ENCODE data around the gene HIVEP3. TPM values are rescaled to one million over a fixed set of nuclear protein-coding genes. Genes with fewer than 3 reads are reported as not detected.

Gene HIVEP3
- total RNA-seq, 1 donor, result 1.8 TPM

DNA sequence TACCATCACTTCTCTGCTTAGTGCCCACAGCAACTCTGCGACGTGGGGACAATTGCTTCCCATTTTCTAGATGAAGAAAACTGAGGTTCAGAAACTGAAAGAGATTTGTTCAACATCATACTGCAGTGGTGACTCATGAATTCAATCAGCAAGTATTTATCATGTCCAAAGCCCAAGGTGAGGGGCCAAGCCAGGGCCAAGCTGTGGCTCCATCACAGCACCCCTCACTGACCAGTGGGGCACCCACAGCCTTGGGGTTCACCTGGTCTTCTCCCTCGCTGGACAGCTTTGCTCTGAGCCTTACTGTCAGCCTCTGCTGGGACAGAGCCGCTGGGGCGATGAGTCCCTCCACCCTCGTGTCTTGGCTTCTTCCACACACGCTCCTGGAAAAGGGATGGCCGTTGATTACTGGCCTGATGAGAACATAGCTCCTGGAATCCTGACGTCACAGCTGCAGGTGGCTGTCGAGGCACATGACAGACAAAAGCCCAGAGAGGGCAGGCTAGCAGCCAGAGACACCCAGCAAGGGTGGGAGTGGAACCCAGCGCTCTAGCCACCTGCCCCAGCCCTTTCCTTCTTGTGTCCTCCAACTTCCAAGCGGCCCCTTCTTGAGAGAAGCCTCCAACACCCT lies 440.5 kb downstream of the HIVEP3 start:
- Histone ChIP-seq H3K36me3 (ENCODE audit: insufficient read depth, low read length) (no peaks in the 10 kb centered on the region), H3K27me3 (ENCODE audit: insufficient read depth, low read length) (no peaks in the 10 kb centered on the region), H3K4me2 (ENCODE audit: insufficient read depth, low read length) (no peak overlapping the region), H3K4me3 (ENCODE audit: insufficient read depth, low read length) (no peak overlapping the region), H3K9me3 (ENCODE audit: low read depth, low read length) (no peaks in the 10 kb centered on the region), H2AFZ (ENCODE audit: low read length) (no peak overlapping the region), H3K79me2 (ENCODE audit: insufficient read depth, low read length) (no peaks in the 10 kb centered on the region), H3K4me1 (ENCODE audit: insufficient read depth, low read length) (peaks cover 13% of the 10 kb centered on the region), H4K20me1 (ENCODE audit: insufficient read depth, low read length) (peaks cover 4% of the 10 kb centered on the region), H3K27ac (ENCODE audit: low read depth, low read length) (no peak overlapping the region)
- peak; percentile 75 for DNase-seq (ENCODE audit: insufficient read length, low spot score, missing footprints)
- TF ChIP-seq, protein P1, sequence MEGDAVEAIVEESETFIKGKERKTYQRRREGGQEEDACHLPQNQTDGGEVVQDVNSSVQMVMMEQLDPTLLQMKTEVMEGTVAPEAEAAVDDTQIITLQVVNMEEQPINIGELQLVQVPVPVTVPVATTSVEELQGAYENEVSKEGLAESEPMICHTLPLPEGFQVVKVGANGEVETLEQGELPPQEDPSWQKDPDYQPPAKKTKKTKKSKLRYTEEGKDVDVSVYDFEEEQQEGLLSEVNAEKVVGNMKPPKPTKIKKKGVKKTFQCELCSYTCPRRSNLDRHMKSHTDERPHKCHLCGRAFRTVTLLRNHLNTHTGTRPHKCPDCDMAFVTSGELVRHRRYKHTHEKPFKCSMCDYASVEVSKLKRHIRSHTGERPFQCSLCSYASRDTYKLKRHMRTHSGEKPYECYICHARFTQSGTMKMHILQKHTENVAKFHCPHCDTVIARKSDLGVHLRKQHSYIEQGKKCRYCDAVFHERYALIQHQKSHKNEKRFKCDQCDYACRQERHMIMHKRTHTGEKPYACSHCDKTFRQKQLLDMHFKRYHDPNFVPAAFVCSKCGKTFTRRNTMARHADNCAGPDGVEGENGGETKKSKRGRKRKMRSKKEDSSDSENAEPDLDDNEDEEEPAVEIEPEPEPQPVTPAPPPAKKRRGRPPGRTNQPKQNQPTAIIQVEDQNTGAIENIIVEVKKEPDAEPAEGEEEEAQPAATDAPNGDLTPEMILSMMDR (IDR thresholded peaks at IDR 0.05; ENCODE audit: extremely low read depth, low read depth, low read length), result no peak

DNA sequence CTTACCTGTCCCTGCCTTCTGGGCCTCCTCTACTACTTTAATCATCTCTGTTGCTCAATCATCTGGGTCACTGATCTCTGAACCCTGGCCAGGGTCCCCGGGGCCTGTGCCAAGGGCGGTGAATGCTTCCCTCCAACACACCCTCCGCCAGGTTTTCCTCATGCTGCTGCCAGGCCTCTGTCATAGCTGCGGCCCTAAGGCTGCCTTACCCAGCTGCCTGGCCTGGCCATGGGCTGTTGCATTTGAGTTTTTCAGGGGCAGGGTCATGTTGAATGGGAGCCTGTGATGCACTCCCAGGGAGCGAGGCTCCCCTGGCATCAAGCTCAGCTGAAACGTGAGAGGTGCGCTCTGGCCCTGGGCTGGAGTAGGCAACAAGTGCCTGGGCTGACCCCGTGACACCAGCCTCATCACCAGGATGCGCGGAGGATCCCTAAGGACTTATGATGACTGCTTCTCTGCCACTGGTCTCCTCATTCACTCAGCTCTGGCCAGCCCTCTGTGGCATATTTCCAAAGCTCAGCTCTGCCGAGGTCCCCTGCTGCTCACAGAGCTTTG lies 441.8 kb downstream of the HIVEP3 start:
- Histone ChIP-seq H3K79me2 (ENCODE audit: insufficient read depth, low read length) (no peaks in the 10 kb centered on the region), H2AFZ (ENCODE audit: low read length) (no peak overlapping the region), H3K36me3 (ENCODE audit: insufficient read depth, low read length) (no peaks in the 10 kb centered on the region), H3K27me3 (ENCODE audit: insufficient read depth, low read length) (no peaks in the 10 kb centered on the region), H4K20me1 (ENCODE audit: insufficient read depth, low read length) (peaks cover 4% of the 10 kb centered on the region), H3K4me3 (ENCODE audit: insufficient read depth, low read length) (no peak overlapping the region), H3K4me1 (ENCODE audit: insufficient read depth, low read length) (peaks cover 13% of the 10 kb centered on the region), H3K27ac (ENCODE audit: low read depth, low read length) (no peak overlapping the region), H3K4me2 (ENCODE audit: insufficient read depth, low read length) (no peak overlapping the region), H3K9me3 (ENCODE audit: low read depth, low read length) (no peaks in the 10 kb centered on the region)
- TF ChIP-seq, protein P1 (IDR thresholded peaks at IDR 0.05; ENCODE audit: extremely low read depth, low read depth, low read length), result no peak
- DNase-seq (ENCODE audit: insufficient read length, low spot score, missing footprints), result peak; percentile 93

DNA sequence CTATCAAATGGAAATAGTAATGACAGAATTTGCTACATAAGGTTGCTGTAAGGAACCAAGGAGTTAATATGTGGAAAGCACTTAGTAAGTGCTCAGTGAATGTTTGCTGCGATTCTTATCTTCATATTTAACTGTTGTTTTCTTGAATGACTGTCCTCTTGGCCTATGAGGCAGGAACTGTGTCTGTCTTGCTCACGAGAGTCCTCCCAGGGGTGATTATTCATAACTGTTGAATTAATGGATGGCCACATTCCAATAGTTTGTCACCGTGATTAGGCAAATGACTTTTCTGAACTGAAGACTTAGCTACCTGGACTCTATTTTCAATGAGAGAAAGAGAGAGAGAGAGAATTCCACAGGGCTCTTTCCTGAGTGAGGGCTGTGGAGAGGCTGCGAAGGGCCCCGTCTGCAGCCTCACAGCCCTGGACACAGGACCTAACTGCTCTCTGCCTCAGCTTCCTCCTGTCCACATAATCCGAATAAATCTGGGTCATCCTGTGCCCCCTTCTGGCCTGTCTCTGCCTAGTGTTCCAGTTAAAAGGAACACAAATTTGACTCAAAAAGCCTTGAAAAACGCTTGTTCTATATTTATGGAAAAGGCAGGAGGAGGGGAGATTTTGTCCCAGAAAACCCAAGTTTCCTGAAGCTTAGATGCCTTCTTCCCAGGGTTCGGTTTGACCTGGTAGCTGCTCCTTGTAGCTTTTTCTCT lies 442.7 kb downstream of the HIVEP3 start:
- peak; percentile 69 for DNase-seq (ENCODE audit: insufficient read length, low spot score, missing footprints)
- Histone ChIP-seq H3K4me3 (ENCODE audit: insufficient read depth, low read length) (no peak overlapping the region), H3K4me2 (ENCODE audit: insufficient read depth, low read length) (no peak overlapping the region), H3K4me1 (ENCODE audit: insufficient read depth, low read length) (peaks cover 13% of the 10 kb centered on the region), H2AFZ (ENCODE audit: low read length) (no peak overlapping the region), H3K79me2 (ENCODE audit: insufficient read depth, low read length) (no peaks in the 10 kb centered on the region), H4K20me1 (ENCODE audit: insufficient read depth, low read length) (peaks cover 4% of the 10 kb centered on the region), H3K27ac (ENCODE audit: low read depth, low read length) (no peak overlapping the region), H3K36me3 (ENCODE audit: insufficient read depth, low read length) (no peaks in the 10 kb centered on the region), H3K9me3 (ENCODE audit: low read depth, low read length) (no peaks in the 10 kb centered on the region), H3K27me3 (ENCODE audit: insufficient read depth, low read length) (no peaks in the 10 kb centered on the region)
- TF ChIP-seq, protein P1 (IDR thresholded peaks at IDR 0.05; ENCODE audit: extremely low read depth, low read depth, low read length), result peak; percentile 35

DNA sequence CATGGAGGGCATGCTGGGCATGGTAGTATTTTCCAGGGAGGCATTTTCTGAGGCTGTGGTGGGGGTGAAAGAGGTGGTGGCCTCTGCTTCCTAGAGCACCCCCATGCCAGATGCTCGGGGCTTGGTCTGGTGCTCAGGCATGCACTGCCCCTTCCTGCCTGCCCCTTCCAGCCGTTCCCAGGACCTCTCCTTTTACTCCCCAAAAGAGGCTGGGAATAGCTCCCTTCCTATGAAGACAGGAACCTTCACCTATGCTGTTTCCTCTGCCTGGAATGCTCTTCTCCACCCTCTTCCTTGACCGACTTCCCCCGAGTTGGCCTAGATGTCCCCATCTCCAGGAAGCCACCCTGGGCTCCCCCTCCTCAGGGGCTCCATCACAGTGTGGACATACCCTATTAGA lies 443.4 kb downstream of the HIVEP3 start:
- peaks cover 1% of the 10 kb centered on the region for H3K27me3 ChIP-seq (ENCODE audit: insufficient read depth, low read length)
- H2AFZ ChIP-seq (ENCODE audit: low read length), result no peak overlapping the region
- H4K20me1 ChIP-seq (ENCODE audit: insufficient read depth, low read length), result peaks cover 4% of the 10 kb centered on the region
- no peak overlapping the region for H3K27ac ChIP-seq (ENCODE audit: low read depth, low read length)
- H3K4me3 ChIP-seq (ENCODE audit: insufficient read depth, low read length), result no peak overlapping the region
- DNase-seq (ENCODE audit: insufficient read length, low spot score, missing footprints), result peak; percentile 61
- no peaks in the 10 kb centered on the region for H3K79me2 ChIP-seq (ENCODE audit: insufficient read depth, low read length)
- TF ChIP-seq, protein P1 (IDR thresholded peaks at IDR 0.05; ENCODE audit: extremely low read depth, low read depth, low read length), result no peak
- H3K4me1 ChIP-seq (ENCODE audit: insufficient read depth, low read length), result peaks cover 13% of the 10 kb centered on the region
- no peaks in the 10 kb centered on the region for H3K9me3 ChIP-seq (ENCODE audit: low read depth, low read length)
- H3K36me3 ChIP-seq (ENCODE audit: insufficient read depth, low read length), result no peaks in the 10 kb centered on the region
- H3K4me2 ChIP-seq (ENCODE audit: insufficient read depth, low read length), result no peak overlapping the region

All from osteoblast (primary cell).